OCI-LY3 (cell line): ENCODE data around the gene AKAP14.

Experiments
- H2AFZ ChIP-seq: fragments of 200-600, 300-600 bp; shearing (Covaris generic); 2 replicates; pipeline ENCODE4 v1.6.0; 2014; ENCODE audit warnings: antibody characterized with exemption, low read depth, low read length
- H3K27ac ChIP-seq: fragments of 200-600, 300-600 bp; sonication (generic); 2 replicates; pipeline ENCODE4 v1.5.1; 2014; ENCODE audit warnings: mild to moderate bottlenecking, low read length, moderate library complexity, mixed read lengths
- H3K27me3 ChIP-seq: fragments of 200-600, 300-600 bp; sonication (generic); 2 replicates; pipeline ENCODE4 v1.6.1; 2014; ENCODE audit warnings: low read depth, low read length, mixed read lengths
- H3K36me3 ChIP-seq: fragments of 200-600, 300-600 bp; sonication (generic); replicated peaks from 2 replicates; pipeline ENCODE3; 2014; ENCODE audit warnings: low read depth, low read length, mixed read lengths
- H3K4me1 ChIP-seq: fragments of 300-600, 200-600 bp; sonication (generic); 2 replicates; pipeline ENCODE4 v1.6.1; 2014; ENCODE audit warnings: low read length, mixed read lengths
- H3K4me2 ChIP-seq: fragments of 200-600, 300-600 bp; sonication (generic); 2 replicates; pipeline ENCODE4 v1.6.1; 2014; ENCODE audit warnings: low read length, mixed read lengths
- H3K4me3 ChIP-seq: fragments of 300-600, 200-600 bp; sonication (generic); 2 replicates; pipeline ENCODE4 v1.5.1; 2014; ENCODE audit warnings: antibody characterized with exemption, mild to moderate bottlenecking, low read length, moderate library complexity
- H3K79me2 ChIP-seq: fragments of 300-600, 200-600 bp; shearing (Covaris generic); 2 replicates; pipeline ENCODE4 v1.6.1; 2014; ENCODE audit warnings: mild to moderate bottlenecking, low read length, mixed read lengths
- H3K9ac ChIP-seq: fragments of 300-600, 200-600 bp; shearing (Covaris generic); 2 replicates; pipeline ENCODE4 v1.6.0; 2014; ENCODE audit warnings: mild to moderate bottlenecking, low read length, moderate library complexity
- H3K9me3 ChIP-seq: fragments of 200-600, 300-600 bp; shearing (Covaris generic); 2 replicates; pipeline ENCODE4 v1.6.1; 2014; ENCODE audit warnings: low read length, mixed read lengths; ENCODE audit not compliant: insufficient read depth
- H4K20me1 ChIP-seq: fragments of 200-600, 300-600 bp; sonication (generic); 2 replicates; pipeline ENCODE4 v1.6.1; 2016; ENCODE audit warnings: low read length, mixed read lengths; ENCODE audit not compliant: insufficient read depth
- EZH2phosphoT487 ChIP-seq: fragments of 200-600 bp; shearing (Covaris generic); IDR thresholded peaks from 2 replicates; pipeline ENCODE4 v1.6.1; 2018; ENCODE audit warnings: antibody characterized with exemption, mixed run types, low read depth
- TF ChIP-seq, protein P1 (sequence below): fragments of 200-600, 300-600 bp; sonication (generic); IDR thresholded peaks from 2 replicates; pipeline ENCODE4 v1.5.1; 2014; ENCODE audit warnings: antibody characterized with exemption, low read length, low read depth

The AKAP14 gene

DNA sequence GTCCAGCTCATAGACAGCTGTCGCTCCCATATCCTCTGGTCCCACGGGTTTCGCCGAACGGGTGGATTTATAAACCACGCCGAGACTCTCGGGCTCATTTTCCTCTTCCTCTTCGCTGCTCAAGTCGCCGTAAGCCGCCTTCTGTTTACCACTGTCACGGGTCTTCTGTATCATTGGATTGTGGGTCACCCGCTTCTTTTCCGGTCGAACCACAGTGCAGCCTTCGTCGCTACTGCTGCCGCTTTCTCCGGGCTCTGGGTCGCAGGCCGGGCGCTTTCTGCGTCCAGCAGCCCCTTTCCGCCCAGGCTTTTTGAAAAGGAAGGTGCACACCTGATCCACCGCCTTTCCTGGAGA, 24.5 kb upstream of the AKAP14 start:
- Histone ChIP-seq H3K4me1 (peaks cover 6% of the 10 kb centered on the region; the same call in 1 of the 2 replicates), H3K4me2 (peak overlapping the region; percentile 85), H3K4me3 (peak overlapping the region; percentile 99), H3K9me3 (no peaks in the 10 kb centered on the region), H3K79me2 (peaks cover 53% of the 10 kb centered on the region), H3K27me3 (no peaks in the 10 kb centered on the region), H2AFZ (peak overlapping the region; percentile 64), H3K36me3 (peaks cover 6% of the 10 kb centered on the region), H3K27ac (peak overlapping the region; percentile 91), H4K20me1 (no peaks in the 10 kb centered on the region), H3K9ac (peak overlapping the region; percentile 98)
- TF ChIP-seq, protein P1, sequence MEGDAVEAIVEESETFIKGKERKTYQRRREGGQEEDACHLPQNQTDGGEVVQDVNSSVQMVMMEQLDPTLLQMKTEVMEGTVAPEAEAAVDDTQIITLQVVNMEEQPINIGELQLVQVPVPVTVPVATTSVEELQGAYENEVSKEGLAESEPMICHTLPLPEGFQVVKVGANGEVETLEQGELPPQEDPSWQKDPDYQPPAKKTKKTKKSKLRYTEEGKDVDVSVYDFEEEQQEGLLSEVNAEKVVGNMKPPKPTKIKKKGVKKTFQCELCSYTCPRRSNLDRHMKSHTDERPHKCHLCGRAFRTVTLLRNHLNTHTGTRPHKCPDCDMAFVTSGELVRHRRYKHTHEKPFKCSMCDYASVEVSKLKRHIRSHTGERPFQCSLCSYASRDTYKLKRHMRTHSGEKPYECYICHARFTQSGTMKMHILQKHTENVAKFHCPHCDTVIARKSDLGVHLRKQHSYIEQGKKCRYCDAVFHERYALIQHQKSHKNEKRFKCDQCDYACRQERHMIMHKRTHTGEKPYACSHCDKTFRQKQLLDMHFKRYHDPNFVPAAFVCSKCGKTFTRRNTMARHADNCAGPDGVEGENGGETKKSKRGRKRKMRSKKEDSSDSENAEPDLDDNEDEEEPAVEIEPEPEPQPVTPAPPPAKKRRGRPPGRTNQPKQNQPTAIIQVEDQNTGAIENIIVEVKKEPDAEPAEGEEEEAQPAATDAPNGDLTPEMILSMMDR = no peak
- TF ChIP-seq EZH2phosphoT487 = no peak

DNA sequence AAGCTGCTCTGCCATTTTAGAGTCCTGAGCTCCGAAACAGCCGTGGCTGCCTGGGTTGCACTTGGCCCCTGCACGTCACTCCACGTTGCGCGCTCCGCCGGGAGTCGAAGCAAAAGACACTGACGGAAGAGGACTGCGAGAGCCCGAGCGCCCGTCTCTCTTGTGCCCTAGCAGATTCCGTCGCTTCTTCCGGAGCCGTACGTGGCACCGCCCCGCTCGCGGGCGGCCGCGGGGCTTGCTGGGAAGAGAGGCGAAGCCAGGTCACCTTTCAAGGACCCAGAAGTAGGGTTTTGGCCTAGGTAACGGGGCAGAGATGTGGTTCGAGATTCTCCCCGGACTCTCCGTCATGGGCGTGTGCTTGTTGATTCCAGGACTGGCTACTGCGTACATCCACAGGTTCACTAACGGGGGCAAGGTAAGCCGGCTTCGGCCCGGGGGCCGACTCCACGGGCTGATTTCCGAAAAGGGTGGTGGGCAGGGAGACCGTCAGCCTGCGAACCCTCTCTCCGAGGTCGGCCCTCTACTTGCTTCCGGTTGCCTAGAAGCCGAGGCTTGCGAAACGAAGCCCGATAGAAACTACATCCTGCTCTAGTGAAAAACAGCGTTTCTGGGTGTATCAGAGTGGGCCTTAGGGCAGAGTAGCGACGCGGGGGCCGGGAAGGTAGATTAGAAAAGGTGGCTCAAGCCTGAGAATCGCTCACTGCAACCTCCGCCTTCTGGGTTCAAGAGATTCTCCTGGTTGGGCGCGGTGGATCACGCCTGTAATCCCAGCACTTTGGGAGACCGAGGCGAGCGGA, 23.9 kb upstream of the AKAP14 start, which contains the start of the genes NDUFA1 and RNF113A:
Gene NDUFA1 (plus strand): TSS at position 234 of the 797 bp plus-strand sequence. CDS start 80 bp downstream, at position 314.
Gene RNF113A (minus strand): TSS at position 135 of the 797 bp plus-strand sequence. CDS start 120 bp downstream, at position 15.
- Histone ChIP-seq H3K36me3 (peaks cover 6% of the 10 kb centered on the region), H3K27ac (peak within 1 kb of the TSS; percentile 91), H3K4me1 (peaks cover 6% of the 10 kb centered on the region; the same call in 1 of the 2 replicates), H3K4me3 (peak within 1 kb of the TSS; percentile 99), H2AFZ (peak within 1 kb of the TSS; percentile 64), H4K20me1 (no peaks in the 10 kb centered on the region), H3K27me3 (no peaks in the 10 kb centered on the region), H3K9ac (peak within 1 kb of the TSS; percentile 98), H3K4me2 (peak within 1 kb of the TSS; percentile 85), H3K9me3 (no peaks in the 10 kb centered on the region), H3K79me2 (peaks cover 53% of the 10 kb centered on the region)
- no peak for TF ChIP-seq EZH2phosphoT487
- TF ChIP-seq, protein P1 = no peak

DNA sequence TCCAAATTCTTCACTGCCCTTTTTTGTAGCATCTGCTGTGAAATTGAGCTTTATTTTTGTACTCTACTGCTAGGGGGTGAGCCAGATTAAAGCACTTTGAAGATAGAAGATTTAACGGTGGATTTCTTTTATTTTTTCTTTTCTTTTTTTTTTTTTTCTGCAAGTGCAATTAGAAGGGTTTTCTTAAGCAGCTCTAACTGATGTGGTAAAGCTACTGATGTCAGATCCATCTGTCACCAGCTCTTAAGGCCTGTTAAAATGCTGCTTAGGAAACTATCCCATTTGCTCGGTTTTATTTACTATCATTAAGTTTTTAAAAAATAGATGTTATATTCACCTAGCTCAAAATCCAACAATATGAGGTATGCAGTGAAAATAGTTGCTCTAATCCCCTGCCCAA, 17.0 kb upstream of the AKAP14 start:
- Histone ChIP-seq H3K9ac (no peak overlapping the region), H2AFZ (no peak overlapping the region), H3K4me3 (no peak overlapping the region), H3K27ac (no peak overlapping the region), H3K4me2 (no peak overlapping the region), H3K9me3 (no peaks in the 10 kb centered on the region), H3K79me2 (peaks cover 9% of the 10 kb centered on the region), H3K36me3 (peaks cover 6% of the 10 kb centered on the region), H4K20me1 (no peaks in the 10 kb centered on the region), H3K4me1 (peaks cover 11% of the 10 kb centered on the region), H3K27me3 (no peaks in the 10 kb centered on the region)
- no peak for TF ChIP-seq EZH2phosphoT487
- TF ChIP-seq, protein P1 = no peak

DNA sequence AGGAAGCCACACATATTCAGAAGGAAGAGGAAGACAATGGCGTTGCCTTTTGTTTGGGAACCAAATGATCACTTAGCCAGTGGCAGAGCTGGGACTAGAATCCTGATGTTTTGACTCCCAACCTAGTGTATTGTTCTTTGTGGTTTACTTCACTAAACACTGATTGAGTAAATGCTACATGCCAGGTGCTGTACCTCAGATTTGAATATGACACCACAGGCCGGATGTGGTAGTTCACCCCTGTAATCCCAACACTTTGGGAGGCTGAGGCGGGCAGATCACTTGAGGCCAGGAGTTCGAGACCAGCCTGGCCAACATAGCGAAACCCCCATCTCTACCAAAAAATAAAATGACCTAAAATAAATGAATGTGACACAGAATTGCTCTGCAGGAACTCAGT, 15.6 kb upstream of the AKAP14 start:
- Histone ChIP-seq H3K4me2 (no peak overlapping the region), H3K4me3 (no peak overlapping the region), H2AFZ (no peak overlapping the region), H3K4me1 (peaks cover 11% of the 10 kb centered on the region), H3K27ac (no peak overlapping the region; the same call in 1 of the 2 replicates), H3K9ac (no peak overlapping the region), H3K9me3 (no peaks in the 10 kb centered on the region), H3K79me2 (peaks cover 4% of the 10 kb centered on the region; the same call in 1 of the 2 replicates), H3K36me3 (peaks cover 3% of the 10 kb centered on the region), H3K27me3 (no peaks in the 10 kb centered on the region), H4K20me1 (no peaks in the 10 kb centered on the region)
- TF ChIP-seq, protein P1 = no peak
- TF ChIP-seq EZH2phosphoT487 = no peak
